HG03558 (cell line): ENCODE data around the gene CNGA3.
"Not testable (repeated sequence)": the region's sequence is repeated elsewhere in the genome, so short reads cannot be mapped to it uniquely, and the experiment has no call there.

ENCODE experiments used
- ATAC-seq: cut with Tn5 transposase; IDR thresholded peaks from one replicate; pipeline ENCODE4 v1.9.1; 2021; ENCODE audit warnings: moderate number of reproducible peaks; ENCODE audit not compliant: unreplicated experiment; ENCODE audit errors: extremely low read depth

CNGA3 gene

GRCh38 chr2:98346311-98347236 lies at the start of gene CNGA3:
Gene CNGA3 (plus strand): TSS chr2:98346456. CDS start chr2:98369976, 23,520 bp downstream.
- ATAC-seq = no peak

- no peak for ATAC-seq
These were observed 48.2 kb upstream of the CNGA3 start for GRCh38 chr2:98297817-98298682.

- ATAC-seq = no peak
These were observed 47.5 kb upstream of the CNGA3 start for GRCh38 chr2:98298683-98299164.

GRCh38 chr2:98299211-98299905 lies 46.9 kb upstream of the CNGA3 start:
- ATAC-seq = no peak

GRCh38 chr2:98300141-98300874 lies 45.9 kb upstream of the CNGA3 start:
- ATAC-seq = no peak

GRCh38 chr2:98301469-98301868 lies 44.8 kb upstream of the CNGA3 start:
- no peak for ATAC-seq

- not testable (repeated sequence) for ATAC-seq
These were observed 39.0 kb upstream of the CNGA3 start for GRCh38 chr2:98307131-98307696.

GRCh38 chr2:98308068-98308467 lies 38.2 kb upstream of the CNGA3 start:
- no peak for ATAC-seq

GRCh38 chr2:98308532-98308931 lies 37.7 kb upstream of the CNGA3 start:
- no peak for ATAC-seq

GRCh38 chr2:98309580-98309979 lies 36.7 kb upstream of the CNGA3 start:
- no peak for ATAC-seq

GRCh38 chr2:98310010-98310409 lies 36.2 kb upstream of the CNGA3 start:
- no peak for ATAC-seq

- ATAC-seq = no peak
These were observed 35.2 kb upstream of the CNGA3 start for GRCh38 chr2:98311090-98311489.

- no peak for ATAC-seq
These were observed 34.3 kb upstream of the CNGA3 start for GRCh38 chr2:98311771-98312545.

GRCh38 chr2:98313492-98314250 lies 32.6 kb upstream of the CNGA3 start:
- ATAC-seq = no peak

GRCh38 chr2:98314251-98314650 lies 32.0 kb upstream of the CNGA3 start:
- ATAC-seq = no peak

GRCh38 chr2:98315957-98316356 lies 30.3 kb upstream of the CNGA3 start:
- ATAC-seq = no peak

GRCh38 chr2:98317214-98317613 lies 29.0 kb upstream of the CNGA3 start:
- ATAC-seq = no peak

GRCh38 chr2:98320171-98320570 lies 26.1 kb upstream of the CNGA3 start:
- ATAC-seq = not testable (repeated sequence)
